GM15510 (cell line): ENCODE results near the gene CASKIN1.

Experiments used
- POLR2A ChIP-seq: IDR thresholded peaks from 3 replicates; pipeline ENCODE4 v1.6.1; 2011; ENCODE audit warnings: borderline replicate concordance; ENCODE audit not compliant: insufficient read length; ENCODE audit errors: extremely low read depth

CASKIN1 gene

GRCh38 chr16:2165861-2166260 is 30.5 kb downstream of the CASKIN1 start:
- no peak for TF ChIP-seq POLR2A

DNA sequence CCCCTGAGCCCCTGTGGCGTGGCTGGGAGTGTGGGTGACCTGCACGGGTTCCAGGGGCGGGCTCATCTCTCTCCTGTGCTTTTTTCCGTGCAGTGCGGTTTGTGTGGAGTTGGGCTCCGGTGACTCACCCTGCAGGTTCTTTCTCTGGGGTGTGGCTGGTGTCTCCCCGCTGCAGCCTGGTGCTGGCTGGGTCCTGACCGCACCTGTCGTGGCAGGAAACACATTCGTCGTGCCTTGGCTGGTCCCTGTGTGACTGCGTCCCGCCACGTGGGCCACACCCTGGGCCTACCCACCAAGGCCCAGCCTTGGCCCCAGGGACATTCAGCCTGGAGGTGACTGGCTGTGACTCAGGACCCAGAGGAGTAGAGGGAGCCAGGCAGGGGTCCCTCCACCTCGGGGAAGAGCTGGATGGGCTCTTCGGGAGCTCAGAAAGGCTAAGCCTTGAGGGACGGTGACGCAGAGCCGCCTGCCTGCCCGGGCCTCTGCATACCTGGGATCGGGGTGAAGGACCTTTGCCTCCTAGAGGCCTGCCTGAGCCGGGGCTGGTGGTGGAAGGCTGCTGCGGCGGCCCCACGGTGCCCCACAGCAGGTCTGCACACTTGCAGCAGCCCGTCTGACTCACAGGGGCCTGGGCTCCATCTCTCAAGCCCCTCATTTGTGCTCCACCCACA is 33.1 kb downstream of the CASKIN1 start:
- no peak for TF ChIP-seq POLR2A

DNA sequence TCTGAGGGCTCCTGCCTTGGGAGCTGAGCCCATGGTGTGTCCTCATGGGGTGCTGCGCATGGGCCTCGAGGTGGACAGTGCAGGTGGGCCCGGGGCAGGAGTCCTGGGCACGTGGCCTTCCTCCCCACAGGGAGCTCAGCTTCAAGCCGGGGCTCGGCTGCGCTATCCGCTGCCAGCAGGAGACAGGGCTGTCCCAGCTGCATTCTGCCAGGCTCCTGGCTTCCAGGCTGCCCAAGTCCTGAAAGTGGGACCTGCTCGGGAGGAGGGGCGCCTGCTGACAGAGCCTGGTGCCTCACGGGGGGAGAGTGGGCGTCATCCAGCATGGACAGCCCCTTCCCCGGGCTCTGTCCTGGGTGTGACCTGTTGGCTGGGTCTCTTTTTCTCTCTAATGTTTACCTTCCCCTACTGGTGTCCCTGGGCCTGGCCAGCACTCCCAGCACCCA is 33.7 kb downstream of the CASKIN1 start:
- TF ChIP-seq POLR2A: no peak

GRCh38 chr16:2161911-2162310 is 34.5 kb downstream of the CASKIN1 start:
- no peak for TF ChIP-seq POLR2A

GRCh38 chr16:2160915-2161551 is 35.4 kb downstream of the CASKIN1 start:
- no peak for TF ChIP-seq POLR2A

- no peak for TF ChIP-seq POLR2A
Measured at GRCh38 chr16:2159175-2159838, 37.1 kb downstream of the CASKIN1 start.

DNA sequence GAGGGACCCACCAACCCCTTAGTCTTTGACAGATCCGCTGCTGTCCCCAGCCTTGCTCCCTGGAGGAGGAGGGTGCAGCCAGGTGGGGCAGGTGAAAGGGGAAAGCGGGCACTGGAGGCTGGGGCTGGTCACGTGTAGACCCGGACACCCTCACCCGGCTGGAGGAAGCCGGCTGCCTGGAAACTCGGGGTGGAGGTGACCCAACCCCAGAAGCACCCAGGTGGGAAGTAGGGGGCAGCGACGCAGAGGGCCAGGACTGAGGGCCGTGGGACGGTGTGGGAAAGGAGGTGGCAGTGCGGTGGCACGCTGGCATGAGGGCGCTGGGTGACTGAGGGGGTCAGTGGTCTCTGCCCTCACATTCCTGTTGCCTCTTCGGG is 38.2 kb downstream of the CASKIN1 start:
- no peak for TF ChIP-seq POLR2A

DNA sequence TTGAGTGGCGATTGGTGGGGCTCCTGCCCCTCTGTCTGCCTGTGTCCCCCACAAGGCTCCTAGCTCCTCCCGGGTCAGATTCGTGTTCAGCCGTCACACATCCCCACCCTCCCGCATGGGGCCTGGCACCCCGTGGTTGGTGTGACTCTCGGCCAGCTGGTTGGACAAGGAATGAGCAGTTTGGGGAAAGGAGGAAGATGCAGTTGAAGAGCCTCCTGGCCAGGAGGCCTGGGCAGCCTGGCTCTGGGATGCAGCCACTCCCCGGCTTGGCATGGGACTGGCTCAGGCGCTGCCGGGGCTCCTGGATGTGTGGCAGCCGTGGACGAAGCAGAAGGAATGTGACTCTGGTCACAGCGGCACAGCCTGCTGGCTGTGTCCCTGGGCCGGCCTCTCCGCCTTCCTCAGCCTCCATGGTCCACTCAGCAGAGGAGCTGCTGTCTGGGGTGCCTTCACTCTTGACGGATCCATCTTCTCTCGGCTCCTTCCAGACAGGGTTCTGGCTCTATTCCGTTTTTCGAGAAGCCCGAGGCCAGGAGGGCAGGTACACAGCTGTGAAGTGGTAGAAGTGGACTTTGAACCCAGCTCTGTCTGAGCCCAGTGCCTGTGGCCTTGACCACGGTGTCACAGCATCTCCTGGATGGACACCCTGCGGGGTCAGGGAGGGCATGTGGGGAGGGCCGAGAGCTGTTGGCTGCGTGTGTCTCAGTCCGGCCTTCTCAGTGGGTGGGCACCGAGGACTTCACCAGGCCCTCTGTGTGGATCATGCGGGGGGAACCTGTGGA is 38.7 kb downstream of the CASKIN1 start:
- TF ChIP-seq POLR2A: no peak

DNA sequence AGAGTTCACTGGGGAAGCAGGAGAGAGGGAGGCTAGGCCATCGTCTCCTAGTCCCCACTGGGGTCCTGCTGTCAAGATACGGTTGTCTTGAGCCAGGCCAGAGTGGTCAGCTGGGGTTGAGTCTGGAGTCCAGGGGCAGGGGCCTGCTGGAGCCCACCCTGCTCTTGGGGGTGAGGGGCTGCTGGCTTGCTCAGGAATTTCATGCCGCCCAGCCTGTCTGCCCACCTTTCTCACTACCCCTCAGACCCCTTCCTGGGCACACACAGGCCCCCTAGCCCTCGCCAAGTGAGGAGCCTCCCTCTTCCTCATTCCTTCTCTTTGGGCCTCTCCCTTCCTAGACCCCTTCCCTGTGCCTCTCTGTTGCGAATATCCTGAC is 39.6 kb downstream of the CASKIN1 start:
- no peak for TF ChIP-seq POLR2A

DNA sequence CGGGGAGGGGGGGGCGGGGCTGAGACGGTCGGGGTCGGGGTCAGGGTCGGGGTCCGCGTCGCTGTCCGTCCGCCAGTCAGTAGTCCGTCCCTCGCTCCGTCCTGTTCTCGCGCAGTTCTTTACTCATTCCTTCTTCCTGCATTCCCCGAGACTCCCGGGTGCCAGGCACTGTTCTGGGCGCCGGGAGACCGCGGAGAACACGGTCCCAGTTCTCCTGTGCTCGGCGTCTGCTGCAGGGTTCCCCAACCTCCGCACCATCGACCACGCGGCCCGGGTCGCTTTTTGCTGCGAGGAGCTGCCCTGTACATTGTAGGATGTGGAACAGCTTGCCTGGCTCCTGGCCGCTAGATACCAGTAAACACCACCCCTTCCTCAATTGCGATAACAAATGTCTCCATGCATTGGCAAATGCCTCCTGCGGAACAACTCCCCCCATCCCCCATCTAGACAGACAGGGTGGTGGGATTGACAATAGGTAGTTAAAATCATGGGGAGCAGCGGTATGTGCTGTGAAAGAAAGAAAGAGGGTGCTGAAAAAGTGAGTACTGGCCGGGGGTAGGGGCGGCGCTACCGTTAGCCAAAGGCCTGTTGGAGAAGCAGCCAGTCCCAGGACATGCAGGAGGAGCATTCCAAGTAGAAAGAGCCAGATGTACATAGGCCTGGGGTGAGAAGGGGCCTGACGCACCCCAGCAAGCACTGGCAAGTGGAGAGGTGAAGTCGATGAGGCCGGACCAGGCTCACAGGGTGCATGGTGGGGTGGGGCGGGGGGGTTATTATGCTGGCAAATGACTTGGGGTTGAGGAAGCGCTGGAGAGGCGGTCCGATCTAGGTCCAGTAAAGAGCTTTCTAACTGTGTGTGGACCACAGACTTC is 40.2 kb downstream of the CASKIN1 start:
- no peak for TF ChIP-seq POLR2A

- TF ChIP-seq POLR2A: peak; percentile 100
Measured at GRCh38 chr16:2155091-2155950, 41.1 kb downstream of the CASKIN1 start, which contains the start of gene TRAF7. Gene TRAF7 (plus strand): TSS chr16:2155782. CDS start chr16:2163921, 8,139 bp downstream.

GRCh38 chr16:2154533-2155090 is 41.8 kb downstream of the CASKIN1 start:
- TF ChIP-seq POLR2A: no peak
